Natural killer cell (primary cell): ENCODE data around the gene CDCA7L. TPM values are rescaled to one million over a fixed set of nuclear protein-coding genes. Genes with fewer than 3 reads are reported as not detected.
"Not testable (repeated sequence)": the region's sequence is repeated elsewhere in the genome, so short reads cannot be mapped to it uniquely, and the experiment has no call there.

Experiments
- ATAC-seq, 3 donors: fragments of 150-1000 bp in 2 of 3; fragments of 200-7000 bp in 1 of 3; cut with Tn5 transposase; 1 replicate in 1 of 3; 2 replicates in 2 of 3; pipeline ENCODE4 v1.10.0; 2021; ENCODE audit warnings: mild to moderate bottlenecking in 2 of 3, moderate library complexity in 2 of 3
- DNase-seq, 2 donors: peaks; one replicate each; pipeline versions ENCODE4 v3.0.0 to v3.0.0-alpha.2; 2013 to 2021; ENCODE audit warnings: mixed read lengths in 1 of 2
- H3K27ac ChIP-seq: one replicate; pipeline ENCODE4 v1.5.1; 2013; ENCODE audit warnings: mild to moderate bottlenecking, low read length
- H3K27me3 ChIP-seq: one replicate; pipeline ENCODE4 v1.6.1; 2013; ENCODE audit warnings: low read length; ENCODE audit not compliant: control insufficient read depth, insufficient read depth
- H3K36me3 ChIP-seq: one replicate; pipeline ENCODE4 v1.6.1; 2013; ENCODE audit warnings: low read length; ENCODE audit not compliant: control insufficient read depth, insufficient read depth
- H3K4me1 ChIP-seq: one replicate; pipeline ENCODE4 v1.6.1; 2013; ENCODE audit warnings: low read length; ENCODE audit not compliant: control insufficient read depth, insufficient read depth
- H3K4me3 ChIP-seq: one replicate; pipeline ENCODE4 v1.5.1; 2013; ENCODE audit warnings: low read length
- H3K9me3 ChIP-seq: one replicate; pipeline ENCODE4 v1.6.1; 2013; ENCODE audit warnings: low read length; ENCODE audit not compliant: control insufficient read depth, insufficient read depth
- H3K27ac Mint-ChIP-seq, 2 donors: one replicate each; pipeline ENCODE4 v1.8.0; 2022; ENCODE audit warnings: mild to moderate bottlenecking in 2 of 2, mixed read lengths in 2 of 2, moderate library complexity in 1 of 2
- H3K27me3 Mint-ChIP-seq, 2 donors: one replicate each; pipeline ENCODE4 v1.8.0; 2022; ENCODE audit warnings: low read depth in 2 of 2, mixed read lengths in 2 of 2
- H3K36me3 Mint-ChIP-seq: one replicate; pipeline ENCODE4 v1.8.0; 2022; ENCODE audit warnings: mixed read lengths
- H3K4me1 Mint-ChIP-seq, 2 donors: one replicate each; pipeline ENCODE4 v1.8.0; 2022; ENCODE audit warnings: mixed read lengths in 2 of 2
- H3K4me3 Mint-ChIP-seq: one replicate; pipeline ENCODE4 v1.8.0; 2022; ENCODE audit warnings: mild to moderate bottlenecking, moderate library complexity, mixed read lengths
- H3K9me3 Mint-ChIP-seq, 2 donors: one replicate each; pipeline ENCODE4 v1.8.0; 2022; ENCODE audit warnings: mixed read lengths in 2 of 2
- WGBS: methylation state at CpG from one replicate; pipeline ENCODE4 v1.1.7; 2013; ENCODE audit warnings: missing lambda C conversion rate; ENCODE audit not compliant: insufficient coverage; 5-methylcytosine and 5-hydroxymethylcytosine counted together
- intact Hi-C: fragments of 100-400 bp; cut with micrococcal nuclease; formaldehyde crosslinking; loops from one replicate; pipeline ENCODE4 v1.14.2; 2022
- total RNA-seq, 4 donors: library from RNA; stranded (reverse); fragments of 120-200 nt in 1 of 4; gene quantifications; one replicate each; pipeline versions ENCODE4 v1.2.3 to v1.2.4, GENCODE V29; 2013 to 2022
- TF ChIP-seq, protein P1 (sequence below): fragments of 200-600 bp; IDR thresholded peaks from one replicate; pipeline ENCODE4 v1.8.0; 2022; ENCODE audit warnings: antibody characterized with exemption

Gene CDCA7L
- total RNA-seq, 3 donors from 2014 or later (not counting 1 experiment from before 2014, with no cell fraction given): 3.1 to 5.0 (median 4.5) TPM

DNA sequence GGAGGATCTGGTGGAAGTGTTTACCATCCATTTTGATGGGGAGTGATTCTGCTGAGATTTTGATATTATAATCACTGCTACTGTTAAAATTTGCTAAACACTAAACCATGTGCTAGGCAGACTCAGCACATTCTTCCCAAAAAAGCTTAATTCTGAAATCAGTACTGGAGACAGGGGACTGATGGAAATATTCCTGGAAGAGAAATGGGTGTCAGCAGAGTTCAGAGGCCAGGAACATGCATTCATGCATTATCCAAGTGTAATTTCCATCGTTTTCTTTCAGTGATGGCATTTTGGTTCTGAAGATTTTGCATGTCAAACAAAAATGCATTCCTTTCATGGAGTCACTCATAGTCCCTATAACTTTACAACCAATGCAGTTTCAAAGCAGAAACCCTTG, 79.0 kb downstream of the CDCA7L start:
- no peak overlapping the region for H3K27ac Mint-ChIP-seq
- no peaks in the 10 kb centered on the region for H3K36me3 ChIP-seq
- DNase-seq (no peak), ATAC-seq (no peak)
- no peak overlapping the region for H3K4me3 ChIP-seq
- no peaks in the 10 kb centered on the region for H3K27me3 ChIP-seq
- H3K9me3 Mint-ChIP-seq: no peaks in the 10 kb centered on the region
- no peaks in the 10 kb centered on the region for H3K9me3 ChIP-seq
- 82% methylated on average over 1 of the region's 1 CpG for WGBS
- no peaks in the 10 kb centered on the region for H3K36me3 Mint-ChIP-seq
- peaks cover 0 to under 1% of the 10 kb centered on the region in 2 donors for H3K27me3 Mint-ChIP-seq
- no peak overlapping the region for H3K4me3 Mint-ChIP-seq
- intact Hi-C loops: no loop called here
- no peaks in the 10 kb centered on the region for H3K4me1 ChIP-seq
- TF ChIP-seq, protein P1, sequence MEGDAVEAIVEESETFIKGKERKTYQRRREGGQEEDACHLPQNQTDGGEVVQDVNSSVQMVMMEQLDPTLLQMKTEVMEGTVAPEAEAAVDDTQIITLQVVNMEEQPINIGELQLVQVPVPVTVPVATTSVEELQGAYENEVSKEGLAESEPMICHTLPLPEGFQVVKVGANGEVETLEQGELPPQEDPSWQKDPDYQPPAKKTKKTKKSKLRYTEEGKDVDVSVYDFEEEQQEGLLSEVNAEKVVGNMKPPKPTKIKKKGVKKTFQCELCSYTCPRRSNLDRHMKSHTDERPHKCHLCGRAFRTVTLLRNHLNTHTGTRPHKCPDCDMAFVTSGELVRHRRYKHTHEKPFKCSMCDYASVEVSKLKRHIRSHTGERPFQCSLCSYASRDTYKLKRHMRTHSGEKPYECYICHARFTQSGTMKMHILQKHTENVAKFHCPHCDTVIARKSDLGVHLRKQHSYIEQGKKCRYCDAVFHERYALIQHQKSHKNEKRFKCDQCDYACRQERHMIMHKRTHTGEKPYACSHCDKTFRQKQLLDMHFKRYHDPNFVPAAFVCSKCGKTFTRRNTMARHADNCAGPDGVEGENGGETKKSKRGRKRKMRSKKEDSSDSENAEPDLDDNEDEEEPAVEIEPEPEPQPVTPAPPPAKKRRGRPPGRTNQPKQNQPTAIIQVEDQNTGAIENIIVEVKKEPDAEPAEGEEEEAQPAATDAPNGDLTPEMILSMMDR: no peak
- H3K27ac ChIP-seq: no peak overlapping the region
- H3K4me1 Mint-ChIP-seq: peaks cover 0 to 4% of the 10 kb centered on the region in 2 donors

DNA sequence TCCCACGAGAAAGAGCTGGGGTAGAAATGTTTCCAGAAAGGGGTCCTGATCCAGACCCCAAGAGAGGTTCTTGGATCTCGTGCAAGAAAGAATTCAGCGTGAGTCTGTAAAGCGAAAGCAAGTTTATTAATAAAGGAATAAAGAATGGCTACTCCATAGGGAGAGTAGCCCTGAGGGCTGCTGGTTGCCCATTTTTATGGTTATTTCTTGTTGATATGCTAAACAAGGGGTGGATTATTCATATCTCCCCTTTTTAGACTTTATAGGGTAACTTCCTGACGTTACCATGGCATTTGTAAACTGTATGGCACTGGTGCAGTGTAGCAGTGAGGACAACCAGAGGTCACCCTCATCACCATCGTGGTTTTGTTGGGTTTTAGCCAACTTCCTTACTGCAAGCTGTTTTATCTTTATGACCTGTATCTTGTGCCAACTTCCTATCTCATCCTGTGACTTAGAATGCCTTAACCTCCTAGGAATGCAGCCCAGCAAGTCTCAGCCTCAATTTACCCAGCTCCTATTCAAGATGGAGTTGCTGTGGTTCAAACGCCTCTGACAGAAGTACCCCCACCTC, 80.0 kb downstream of the CDCA7L start:
- H3K27ac Mint-ChIP-seq, DNase-seq, ATAC-seq, H3K4me1 Mint-ChIP-seq, H3K27ac ChIP-seq, H3K9me3 ChIP-seq, H3K4me3 ChIP-seq, H3K4me3 Mint-ChIP-seq, H3K9me3 Mint-ChIP-seq, H3K4me1 ChIP-seq, H3K27me3 Mint-ChIP-seq, H3K36me3 ChIP-seq, H3K27me3 ChIP-seq, H3K36me3 Mint-ChIP-seq, intact Hi-C loops: not testable (repeated sequence)
- WGBS: 70% methylated on average over 7 of the region's 7 CpGs

DNA sequence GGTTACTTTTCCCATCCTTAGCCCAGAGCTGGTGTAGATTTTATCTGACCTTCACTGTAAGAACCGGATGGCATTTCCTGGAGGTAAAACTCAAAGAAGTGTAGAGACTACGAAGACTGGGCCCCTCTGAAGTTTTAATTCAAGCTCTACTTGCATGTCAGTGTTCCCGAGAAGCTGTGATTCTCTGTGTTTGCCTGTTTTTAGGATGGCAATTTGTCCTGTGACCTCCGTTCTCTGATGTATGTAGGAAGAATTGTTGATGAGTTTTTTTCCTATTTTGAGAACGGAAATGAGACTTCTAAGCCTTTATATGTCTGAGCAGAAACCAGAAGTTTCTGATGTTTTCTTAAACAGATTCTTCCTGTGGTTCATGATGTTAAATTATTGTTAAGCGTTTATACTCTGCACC, 94.1 kb downstream of the CDCA7L start:
- Mint-ChIP-seq H3K27ac (peak overlapping the region in 1 of 2 donors; percentile 22), H3K27me3 (peaks cover 3 to 18% of the 10 kb centered on the region in 2 donors), H3K36me3 (no peaks in the 10 kb centered on the region), H3K4me3 (no peak overlapping the region), H3K4me1 (peaks cover 0 to 10% of the 10 kb centered on the region in 2 donors), H3K9me3 (peaks cover 0 to 3% of the 10 kb centered on the region in 2 donors)
- WGBS: 28% methylated on average over 5 of the region's 6 CpGs
- Histone ChIP-seq H3K9me3 (no peaks in the 10 kb centered on the region), H3K4me1 (no peaks in the 10 kb centered on the region), H3K36me3 (no peaks in the 10 kb centered on the region), H3K27ac (no peak overlapping the region), H3K4me3 (no peak overlapping the region), H3K27me3 (no peaks in the 10 kb centered on the region)
- TF ChIP-seq, protein P1: no peak
- intact Hi-C loops: no loop called here
- DNase-seq (peak in 1 of 2 donors; percentile 36), ATAC-seq (no peak)
